ENCODE measurements around the gene MT1A. TPM values are rescaled to one million over a fixed set of nuclear protein-coding genes. Genes with fewer than 3 reads are reported as not detected.
A peak's percentile ranks its signal among the peaks of the same experiment; 100 is the strongest.

The MT1A gene
- total RNA-seq, 1 experiment from 2014 or later: 23.5 TPM

- H3K27me3 ChIP-seq (ENCODE audit: insufficient read depth, low read depth): no peaks in the 10 kb centered on the region
- no TSS peak for BruUV-seq (replicated peaks)
- DNase-seq: no peak
- no peaks in the 10 kb centered on the region for H3K9me3 ChIP-seq (ENCODE audit: insufficient read depth, low read depth)
- no peaks in the 10 kb centered on the region for H3K79me2 ChIP-seq (ENCODE audit: low read depth)
- no peak overlapping the region for H2AFZ ChIP-seq
- intact Hi-C loops (cut with micrococcal nuclease; ENCODE audit: unreplicated experiment): loop anchor here (1.0 to 5.0 kb wide), 3 partner anchors 36 to 43 kb away; partner anchors contain the start of genes MT1X and MT2A
- H3K36me3 ChIP-seq (ENCODE audit: low read depth): no peaks in the 10 kb centered on the region
- H3K9me2 ChIP-seq (ENCODE audit: insufficient read depth): no peaks in the 10 kb centered on the region
- H4K20me1 ChIP-seq (ENCODE audit: insufficient read depth): no peaks in the 10 kb centered on the region
- H3K27ac ChIP-seq: no peak overlapping the region
- peak overlapping the region; percentile 32; the same call in 1 of the 2 replicates for H3K4me3 ChIP-seq
- H3K4me2 ChIP-seq: peak overlapping the region; percentile 71
- TF ChIP-seq EZH2 (IDR thresholded peaks at IDR 0.05; ENCODE audit: low read depth): no peak
- 0 out of 2 replicates have a peak, but pooled peaks have one; percentile 7 for TF ChIP-seq CTCF (conservative IDR thresholded peaks at IDR 0.05)
- H3F3A ChIP-seq (ENCODE audit: insufficient read depth, low read depth): peaks cover 24% of the 10 kb centered on the region
- ChIA-PET CTCF (interaction anchor here (0.6 to 1.8 kb wide), 8 partner anchors 12 to 67 kb away, joined by 3 to 13 read pairs (median 3); partner anchors contain the start of gene MT2A), POLR2A (ENCODE audit: unreplicated experiment) (interaction anchor here (0.5 to 0.6 kb wide), 2 partner anchors 96 to 365 kb away, joined by 4 to 6 read pairs; no protein-coding TSS in a partner anchor)
- peaks cover 34% of the 10 kb centered on the region for H3K4me1 ChIP-seq (replicated peaks; ENCODE audit: insufficient read depth)
These were observed 5.4 kb downstream of the MT1A start for GRCh38 chr16:56643833-56644232.

- ChIA-PET POLR2A (ENCODE audit: unreplicated experiment) (no interaction called here), CTCF (no interaction called here)
- no peaks in the 10 kb centered on the region for H3K79me2 ChIP-seq (ENCODE audit: low read depth)
- H3K4me2 ChIP-seq: no peak overlapping the region
- peaks cover 27% of the 10 kb centered on the region for H3F3A ChIP-seq (ENCODE audit: insufficient read depth, low read depth)
- no peak overlapping the region for H3K27ac ChIP-seq
- H3K9me3 ChIP-seq (ENCODE audit: insufficient read depth, low read depth): no peaks in the 10 kb centered on the region
- intact Hi-C loops (cut with micrococcal nuclease; ENCODE audit: unreplicated experiment): no loop called here
- no peak overlapping the region for H3K4me3 ChIP-seq
- H3K4me1 ChIP-seq (replicated peaks; ENCODE audit: insufficient read depth): peaks cover 33% of the 10 kb centered on the region
- no peaks in the 10 kb centered on the region for H3K27me3 ChIP-seq (ENCODE audit: insufficient read depth, low read depth)
- no peak overlapping the region for H2AFZ ChIP-seq
- no TSS peak for BruUV-seq (replicated peaks)
- peaks cover 5% of the 10 kb centered on the region; the same call in 1 of the 2 replicates for H4K20me1 ChIP-seq (ENCODE audit: insufficient read depth)
- no peaks in the 10 kb centered on the region for H3K36me3 ChIP-seq (ENCODE audit: low read depth)
- no peaks in the 10 kb centered on the region for H3K9me2 ChIP-seq (ENCODE audit: insufficient read depth)
- no peak for DNase-seq
- TF ChIP-seq CTCF (conservative IDR thresholded peaks at IDR 0.05) (no peak), EZH2 (IDR thresholded peaks at IDR 0.05; ENCODE audit: low read depth) (no peak)
These were observed 6.8 kb downstream of the MT1A start for GRCh38 chr16:56645311-56645710.

GRCh38 chr16:56645838-56646237, 7.4 kb downstream of the MT1A start:
- POLR2A ChIA-PET (ENCODE audit: unreplicated experiment): no interaction called here
- Histone ChIP-seq H4K20me1 (ENCODE audit: insufficient read depth) (peaks cover 5% of the 10 kb centered on the region; the same call in 1 of the 2 replicates), H3K27me3 (ENCODE audit: insufficient read depth, low read depth) (no peaks in the 10 kb centered on the region), H3K9me2 (ENCODE audit: insufficient read depth) (no peaks in the 10 kb centered on the region), H3K4me3 (no peak overlapping the region), H3K79me2 (ENCODE audit: low read depth) (no peaks in the 10 kb centered on the region), H3K4me1 (replicated peaks; ENCODE audit: insufficient read depth) (peaks cover 30% of the 10 kb centered on the region), H3K27ac (no peak overlapping the region), H3K9me3 (ENCODE audit: insufficient read depth, low read depth) (no peaks in the 10 kb centered on the region), H3K4me2 (no peak overlapping the region), H2AFZ (no peak overlapping the region), H3F3A (ENCODE audit: insufficient read depth, low read depth) (peaks cover 30% of the 10 kb centered on the region), H3K36me3 (ENCODE audit: low read depth) (no peaks in the 10 kb centered on the region)
- TF ChIP-seq CTCF (conservative IDR thresholded peaks at IDR 0.05) (no peak), EZH2 (IDR thresholded peaks at IDR 0.05; ENCODE audit: low read depth) (no peak)
- intact Hi-C loops (cut with micrococcal nuclease; ENCODE audit: unreplicated experiment): no loop called here
- CTCF ChIA-PET: no interaction called here
- no peak for DNase-seq
- BruUV-seq (replicated peaks): no TSS peak

Measured in PC-9 (cell line).